Upper lobe of left lung (tissue), 4 donors: ENCODE data around the gene C9orf57.

Source experiments
- POLR2A ChIP-seq, 4 donors: fragments of 450-650 bp; IDR thresholded peaks; one replicate each; pipeline ENCODE4 v1.5.1; 2016 to 2017; ENCODE audit warnings: antibody characterized with exemption in 4 of 4, mild to moderate bottlenecking in 2 of 4
- POLR2AphosphoS5 ChIP-seq, 2 donors: sonication (generic); formaldehyde crosslinking; IDR thresholded peaks; one replicate each; pipeline ENCODE4 v1.5.1; 2017; ENCODE audit warnings: antibody characterized with exemption in 2 of 2
- TF ChIP-seq, protein P1 (sequence below), 6 experiments: fragments of 450-650 bp in 4 of 6; fragments of 200-600 bp in 2 of 6; sonication (generic) in 2 of 6; IDR thresholded peaks; one replicate each; pipeline ENCODE4 v1.5.1; 2016 to 2019; ENCODE audit warnings: antibody characterized with exemption in 6 of 6

GRCh38 chr9:72041775-72042194 is 18.6 kb downstream of the C9orf57 start:
- TF ChIP-seq, protein P1, sequence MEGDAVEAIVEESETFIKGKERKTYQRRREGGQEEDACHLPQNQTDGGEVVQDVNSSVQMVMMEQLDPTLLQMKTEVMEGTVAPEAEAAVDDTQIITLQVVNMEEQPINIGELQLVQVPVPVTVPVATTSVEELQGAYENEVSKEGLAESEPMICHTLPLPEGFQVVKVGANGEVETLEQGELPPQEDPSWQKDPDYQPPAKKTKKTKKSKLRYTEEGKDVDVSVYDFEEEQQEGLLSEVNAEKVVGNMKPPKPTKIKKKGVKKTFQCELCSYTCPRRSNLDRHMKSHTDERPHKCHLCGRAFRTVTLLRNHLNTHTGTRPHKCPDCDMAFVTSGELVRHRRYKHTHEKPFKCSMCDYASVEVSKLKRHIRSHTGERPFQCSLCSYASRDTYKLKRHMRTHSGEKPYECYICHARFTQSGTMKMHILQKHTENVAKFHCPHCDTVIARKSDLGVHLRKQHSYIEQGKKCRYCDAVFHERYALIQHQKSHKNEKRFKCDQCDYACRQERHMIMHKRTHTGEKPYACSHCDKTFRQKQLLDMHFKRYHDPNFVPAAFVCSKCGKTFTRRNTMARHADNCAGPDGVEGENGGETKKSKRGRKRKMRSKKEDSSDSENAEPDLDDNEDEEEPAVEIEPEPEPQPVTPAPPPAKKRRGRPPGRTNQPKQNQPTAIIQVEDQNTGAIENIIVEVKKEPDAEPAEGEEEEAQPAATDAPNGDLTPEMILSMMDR (IDR thresholded peaks at IDR 0.05) = no peak
- no peak for TF ChIP-seq POLR2A (IDR thresholded peaks at IDR 0.05)
- peak in 1 of 2 donors; percentile 52 for TF ChIP-seq POLR2AphosphoS5 (IDR thresholded peaks at IDR 0.05)
